Measurements from ENCODE around the gene NRXN2.

Gene NRXN2

DNA sequence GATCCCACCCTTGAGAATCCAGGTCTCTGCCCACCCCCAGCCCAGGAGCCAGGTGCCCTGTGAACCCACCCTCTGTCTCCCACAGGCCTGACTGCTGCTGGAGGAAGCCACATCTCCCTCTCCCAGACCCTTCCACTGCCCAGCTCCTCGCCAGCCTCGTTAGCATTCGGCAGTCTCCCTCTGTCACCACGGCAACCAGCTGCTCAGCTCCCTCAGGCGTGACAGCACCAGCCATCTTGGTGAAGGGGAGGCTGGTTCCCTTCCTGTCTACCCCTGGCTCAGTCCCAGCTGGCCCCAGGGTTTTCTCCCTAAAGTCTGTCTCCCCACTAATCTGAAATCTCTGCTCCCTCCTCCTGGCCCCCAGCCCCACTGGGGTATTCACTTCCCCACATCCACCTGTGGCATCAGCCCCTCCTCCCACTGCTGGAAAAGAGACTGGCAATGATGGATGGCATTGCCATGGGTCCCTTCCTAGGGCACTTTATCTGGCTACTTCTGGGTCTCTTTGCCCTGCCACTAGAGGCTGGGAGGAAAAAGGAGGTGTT, 28.1 kb downstream of the NRXN2 start:
- TF ChIP-seq FOXP2 (optimal IDR thresholded peaks at IDR 0.05; ENCODE audit: borderline replicate concordance, extremely low read depth, extremely low read length, insufficient read depth) (no peak), SIN3A (IDR thresholded peaks at IDR 0.05; ENCODE audit: borderline replicate concordance, insufficient read depth, low read length) (no peak), POLR2AphosphoS5 (IDR thresholded peaks at IDR 0.05; ENCODE audit: low read depth, low read length) (no peak), TAF1 (IDR thresholded peaks at IDR 0.05; ENCODE audit: borderline replicate concordance, insufficient read depth, low read length) (no peak)
- TF ChIP-seq, protein P1, sequence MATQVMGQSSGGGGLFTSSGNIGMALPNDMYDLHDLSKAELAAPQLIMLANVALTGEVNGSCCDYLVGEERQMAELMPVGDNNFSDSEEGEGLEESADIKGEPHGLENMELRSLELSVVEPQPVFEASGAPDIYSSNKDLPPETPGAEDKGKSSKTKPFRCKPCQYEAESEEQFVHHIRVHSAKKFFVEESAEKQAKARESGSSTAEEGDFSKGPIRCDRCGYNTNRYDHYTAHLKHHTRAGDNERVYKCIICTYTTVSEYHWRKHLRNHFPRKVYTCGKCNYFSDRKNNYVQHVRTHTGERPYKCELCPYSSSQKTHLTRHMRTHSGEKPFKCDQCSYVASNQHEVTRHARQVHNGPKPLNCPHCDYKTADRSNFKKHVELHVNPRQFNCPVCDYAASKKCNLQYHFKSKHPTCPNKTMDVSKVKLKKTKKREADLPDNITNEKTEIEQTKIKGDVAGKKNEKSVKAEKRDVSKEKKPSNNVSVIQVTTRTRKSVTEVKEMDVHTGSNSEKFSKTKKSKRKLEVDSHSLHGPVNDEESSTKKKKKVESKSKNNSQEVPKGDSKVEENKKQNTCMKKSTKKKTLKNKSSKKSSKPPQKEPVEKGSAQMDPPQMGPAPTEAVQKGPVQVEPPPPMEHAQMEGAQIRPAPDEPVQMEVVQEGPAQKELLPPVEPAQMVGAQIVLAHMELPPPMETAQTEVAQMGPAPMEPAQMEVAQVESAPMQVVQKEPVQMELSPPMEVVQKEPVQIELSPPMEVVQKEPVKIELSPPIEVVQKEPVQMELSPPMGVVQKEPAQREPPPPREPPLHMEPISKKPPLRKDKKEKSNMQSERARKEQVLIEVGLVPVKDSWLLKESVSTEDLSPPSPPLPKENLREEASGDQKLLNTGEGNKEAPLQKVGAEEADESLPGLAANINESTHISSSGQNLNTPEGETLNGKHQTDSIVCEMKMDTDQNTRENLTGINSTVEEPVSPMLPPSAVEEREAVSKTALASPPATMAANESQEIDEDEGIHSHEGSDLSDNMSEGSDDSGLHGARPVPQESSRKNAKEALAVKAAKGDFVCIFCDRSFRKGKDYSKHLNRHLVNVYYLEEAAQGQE (IDR thresholded peaks at IDR 0.05; ENCODE audit: insufficient read depth in 1 of 2, low read depth in 2 of 2, low read length in 2 of 2), result no peak

DNA sequence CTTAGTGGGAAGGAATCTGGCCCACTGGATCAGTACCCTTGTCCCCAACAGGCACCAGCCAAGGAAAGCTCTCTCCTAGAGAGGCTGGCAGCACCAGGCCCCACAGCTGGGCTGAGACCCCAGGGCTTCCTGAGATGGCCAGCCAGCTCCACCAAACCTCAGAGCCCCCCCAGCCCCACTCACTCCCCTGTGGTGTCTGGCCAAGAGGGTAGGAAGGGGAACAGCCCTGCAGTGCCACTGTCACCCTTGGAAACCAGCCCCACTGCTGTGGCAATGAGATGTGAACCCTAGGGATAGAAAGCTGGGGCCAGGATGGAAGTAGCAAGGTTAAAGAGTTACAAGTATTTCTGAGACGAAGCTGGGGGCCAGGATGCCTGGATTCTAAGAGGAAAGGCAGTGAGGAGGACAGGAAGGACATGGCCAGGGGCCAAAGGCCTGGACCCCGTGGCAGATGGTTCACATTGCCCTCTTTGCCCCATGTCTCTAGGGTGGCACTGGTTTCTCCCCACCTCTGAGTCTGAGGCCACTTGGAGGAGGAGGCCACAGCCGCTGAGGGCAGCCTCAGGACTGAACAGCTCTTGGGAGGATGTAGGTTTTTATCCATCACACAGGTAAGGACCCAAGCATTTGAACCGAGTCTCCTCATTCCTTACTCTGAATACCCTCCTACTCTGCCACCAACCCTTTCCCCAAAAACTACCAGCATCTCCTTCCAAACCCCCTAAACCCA, 28.8 kb downstream of the NRXN2 start:
- no peak for TF ChIP-seq POLR2AphosphoS5 (IDR thresholded peaks at IDR 0.05; ENCODE audit: low read depth, low read length)
- TF ChIP-seq SIN3A (IDR thresholded peaks at IDR 0.05; ENCODE audit: borderline replicate concordance, insufficient read depth, low read length), result no peak
- no peak for TF ChIP-seq TAF1 (IDR thresholded peaks at IDR 0.05; ENCODE audit: borderline replicate concordance, insufficient read depth, low read length)
- TF ChIP-seq, protein P1 (IDR thresholded peaks at IDR 0.05; ENCODE audit: insufficient read depth in 1 of 2, low read depth in 2 of 2, low read length in 2 of 2), result no peak
- no peak for TF ChIP-seq FOXP2 (optimal IDR thresholded peaks at IDR 0.05; ENCODE audit: borderline replicate concordance, extremely low read depth, extremely low read length, insufficient read depth)

DNA sequence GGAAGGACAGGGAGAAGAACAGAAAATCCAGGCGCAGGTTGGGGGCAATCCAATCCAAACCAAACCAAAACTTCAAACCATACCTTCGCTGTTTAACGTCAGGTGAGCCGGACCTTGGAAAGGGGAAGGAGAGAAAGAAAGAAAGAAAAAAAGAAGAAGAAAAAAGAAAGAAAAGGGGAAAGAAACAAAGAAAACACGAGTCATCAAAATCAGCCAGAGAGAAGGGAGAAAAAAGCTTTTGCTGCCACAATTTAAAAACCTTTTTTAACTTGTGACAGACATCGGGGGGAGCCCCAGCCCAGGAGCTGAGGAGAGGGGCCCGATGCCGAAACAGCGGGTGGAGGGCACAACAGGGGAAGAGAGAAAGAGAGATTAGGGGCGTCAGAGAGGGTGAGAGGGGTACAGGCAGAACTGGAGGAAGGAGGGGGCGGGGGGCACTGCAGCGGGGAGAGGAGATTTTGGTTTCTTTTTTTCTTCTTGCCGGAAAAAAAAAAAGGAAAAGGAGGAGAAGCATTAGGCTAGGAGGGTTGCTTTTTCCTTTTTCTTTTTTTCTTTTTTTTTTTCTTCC, 30.1 kb downstream of the NRXN2 start:
- TF ChIP-seq SIN3A (IDR thresholded peaks at IDR 0.05; ENCODE audit: borderline replicate concordance, insufficient read depth, low read length) (no peak), POLR2AphosphoS5 (IDR thresholded peaks at IDR 0.05; ENCODE audit: low read depth, low read length) (no peak), TAF1 (IDR thresholded peaks at IDR 0.05; ENCODE audit: borderline replicate concordance, insufficient read depth, low read length) (no peak)
- TF ChIP-seq, protein P1 (IDR thresholded peaks at IDR 0.05; ENCODE audit: insufficient read depth in 1 of 2, low read depth in 2 of 2, low read length in 2 of 2), result no peak

DNA sequence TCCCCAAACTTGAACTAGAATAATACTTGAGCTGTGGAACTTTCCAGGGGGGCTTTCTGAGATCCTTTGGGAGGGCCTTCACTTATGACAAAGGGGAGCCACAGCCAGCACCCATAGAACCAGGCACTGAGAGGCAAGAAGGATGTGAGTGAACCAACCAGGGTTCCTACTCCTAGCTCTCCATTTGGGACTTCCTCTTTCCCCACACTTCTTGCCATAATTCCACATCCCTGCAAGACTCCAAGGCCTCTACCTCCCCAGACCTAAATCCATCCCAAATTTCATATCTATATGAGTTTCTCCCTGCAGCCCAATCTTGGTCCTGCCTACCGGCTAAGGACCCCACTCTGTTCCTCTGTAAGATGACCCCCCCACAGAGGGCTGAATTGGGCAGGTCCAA, 31.5 kb downstream of the NRXN2 start:
- TF ChIP-seq SIN3A (IDR thresholded peaks at IDR 0.05; ENCODE audit: borderline replicate concordance, insufficient read depth, low read length), result no peak
- TF ChIP-seq, protein P1 (IDR thresholded peaks at IDR 0.05; ENCODE audit: insufficient read depth in 1 of 2, low read depth in 2 of 2, low read length in 2 of 2), result no peak
